Peyer's patch (tissue), 4 donors: ENCODE data around the gene MRPL24. TPM values are rescaled to one million over a fixed set of nuclear protein-coding genes. Genes with fewer than 3 reads are reported as not detected.

Experiments
- DNase-seq, 3 donors: peaks; one replicate each; pipeline ENCODE4 v3.0.0-alpha.2; 2017 to 2019
- H3K27ac ChIP-seq, 4 donors: fragments of 200-600 bp; sonication (generic); one replicate each; pipeline ENCODE4 v1.5.1; 2016 to 2019
- H3K27me3 ChIP-seq, 2 donors: fragments of 200-600 bp; sonication (generic); one replicate each; pipeline ENCODE4 v1.5.1; 2019
- H3K36me3 ChIP-seq, 3 donors: fragments of 200-600 bp; sonication (generic); one replicate each; pipeline ENCODE4 v1.5.1; 2016 to 2019
- H3K4me1 ChIP-seq, 4 donors: fragments of 200-600 bp; sonication (generic); one replicate each; pipeline ENCODE4 v1.5.1; 2016 to 2019
- H3K4me3 ChIP-seq, 4 donors: fragments of 200-600 bp; sonication (generic); 1 replicate in 3 of 4; 2 replicates in 1 of 4; pipeline ENCODE4 v1.5.1; 2016 to 2019; ENCODE audit warnings: mild to moderate bottlenecking in 1 of 4
- H3K9me3 ChIP-seq, 4 donors: fragments of 200-600 bp; sonication (generic); one replicate each; pipeline ENCODE4 v1.5.1; 2016 to 2019; ENCODE audit warnings: mild to moderate bottlenecking in 1 of 4
- POLR2A ChIP-seq, 2 donors: fragments of 450-650 bp; IDR thresholded peaks; one replicate each; pipeline ENCODE4 v1.5.1; 2017; ENCODE audit warnings: antibody characterized with exemption in 2 of 2, mild to moderate bottlenecking in 2 of 2, moderate library complexity in 2 of 2
- total RNA-seq, 4 donors: library from RNA; depleted of rRNA; stranded (reverse); fragments of >200 nt; gene quantifications; one replicate each; pipeline ENCODE4 v1.1.0, GENCODE V29; 2016
- TF ChIP-seq, protein P1 (sequence below), 6 experiments: fragments of 450-650 bp in 4 of 6; fragments of 200-600 bp in 2 of 6; sonication (generic) in 1 of 6; IDR thresholded peaks; one replicate each; pipeline ENCODE4 v1.5.1; 2017 to 2019; ENCODE audit warnings: antibody characterized with exemption in 6 of 6, mild to moderate bottlenecking in 3 of 6, moderate library complexity in 1 of 6

The MRPL24 gene
- total RNA-seq, 4 donors from 2014 or later, result 15.7 to 35.8 (median 22.0) TPM

DNA sequence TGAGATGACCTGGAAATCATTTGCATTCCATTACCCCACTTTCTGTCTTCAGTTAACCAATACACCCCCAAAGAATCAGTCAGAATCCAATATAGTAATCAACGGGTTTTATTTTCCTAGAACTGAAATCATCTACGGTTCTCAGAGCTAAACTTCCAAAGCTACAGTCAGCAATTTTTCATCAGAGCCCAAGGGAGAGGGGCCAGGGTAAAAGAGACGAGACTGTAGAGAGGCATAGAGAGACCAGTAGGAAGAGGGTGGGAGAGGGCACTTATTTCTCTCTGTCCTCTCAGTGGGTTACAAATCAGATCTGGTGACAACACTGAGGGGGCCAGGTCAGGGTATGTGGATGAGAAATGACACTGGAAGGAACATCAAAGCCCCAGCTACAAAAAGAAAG, 1.1 kb upstream of the MRPL24 start:
- no peak for DNase-seq
- H3K27ac ChIP-seq, result peak overlapping the region; percentile 69 to 87 (median 82)
- H3K4me1 ChIP-seq, result peaks cover 0 to 24% (median 9%) of the 10 kb centered on the region in 4 donors
- no peak overlapping the region for H3K4me3 ChIP-seq
- TF ChIP-seq, protein P1, sequence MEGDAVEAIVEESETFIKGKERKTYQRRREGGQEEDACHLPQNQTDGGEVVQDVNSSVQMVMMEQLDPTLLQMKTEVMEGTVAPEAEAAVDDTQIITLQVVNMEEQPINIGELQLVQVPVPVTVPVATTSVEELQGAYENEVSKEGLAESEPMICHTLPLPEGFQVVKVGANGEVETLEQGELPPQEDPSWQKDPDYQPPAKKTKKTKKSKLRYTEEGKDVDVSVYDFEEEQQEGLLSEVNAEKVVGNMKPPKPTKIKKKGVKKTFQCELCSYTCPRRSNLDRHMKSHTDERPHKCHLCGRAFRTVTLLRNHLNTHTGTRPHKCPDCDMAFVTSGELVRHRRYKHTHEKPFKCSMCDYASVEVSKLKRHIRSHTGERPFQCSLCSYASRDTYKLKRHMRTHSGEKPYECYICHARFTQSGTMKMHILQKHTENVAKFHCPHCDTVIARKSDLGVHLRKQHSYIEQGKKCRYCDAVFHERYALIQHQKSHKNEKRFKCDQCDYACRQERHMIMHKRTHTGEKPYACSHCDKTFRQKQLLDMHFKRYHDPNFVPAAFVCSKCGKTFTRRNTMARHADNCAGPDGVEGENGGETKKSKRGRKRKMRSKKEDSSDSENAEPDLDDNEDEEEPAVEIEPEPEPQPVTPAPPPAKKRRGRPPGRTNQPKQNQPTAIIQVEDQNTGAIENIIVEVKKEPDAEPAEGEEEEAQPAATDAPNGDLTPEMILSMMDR (IDR thresholded peaks at IDR 0.05), result no peak
- no peak for TF ChIP-seq POLR2A (IDR thresholded peaks at IDR 0.05)
- peaks cover 0 to 42% (median 0%) of the 10 kb centered on the region in 3 donors for H3K36me3 ChIP-seq
- no peaks in the 10 kb centered on the region for H3K9me3 ChIP-seq
- H3K27me3 ChIP-seq, result no peaks in the 10 kb centered on the region

DNA sequence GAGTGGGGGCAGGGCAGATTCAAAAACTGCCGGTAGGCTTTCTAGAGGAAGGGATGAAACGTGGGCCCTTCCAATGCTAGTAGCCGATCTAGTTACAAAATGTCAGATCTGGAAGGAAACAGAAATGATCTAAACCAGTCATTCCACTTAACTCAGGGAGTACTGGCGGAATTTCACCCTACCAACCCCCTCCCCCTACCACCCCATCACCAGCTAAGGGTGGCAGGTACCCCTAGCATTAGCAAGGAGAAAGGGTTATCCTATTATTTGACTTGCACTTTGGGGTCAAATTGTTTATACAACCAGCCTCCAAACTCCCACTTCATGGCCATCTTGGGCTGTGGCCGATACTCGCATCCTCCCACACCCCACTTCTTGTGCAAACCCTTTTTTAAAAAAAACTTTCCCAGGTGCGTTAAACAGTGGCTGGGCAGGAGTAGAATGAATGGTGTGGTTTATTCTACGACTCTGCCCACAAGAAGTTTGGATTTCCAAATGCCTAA, 644 bp upstream of the MRPL24 start:
- Histone ChIP-seq H3K9me3 (no peaks in the 10 kb centered on the region), H3K27ac (peak overlapping the region; percentile 69 to 87 (median 82))

DNA sequence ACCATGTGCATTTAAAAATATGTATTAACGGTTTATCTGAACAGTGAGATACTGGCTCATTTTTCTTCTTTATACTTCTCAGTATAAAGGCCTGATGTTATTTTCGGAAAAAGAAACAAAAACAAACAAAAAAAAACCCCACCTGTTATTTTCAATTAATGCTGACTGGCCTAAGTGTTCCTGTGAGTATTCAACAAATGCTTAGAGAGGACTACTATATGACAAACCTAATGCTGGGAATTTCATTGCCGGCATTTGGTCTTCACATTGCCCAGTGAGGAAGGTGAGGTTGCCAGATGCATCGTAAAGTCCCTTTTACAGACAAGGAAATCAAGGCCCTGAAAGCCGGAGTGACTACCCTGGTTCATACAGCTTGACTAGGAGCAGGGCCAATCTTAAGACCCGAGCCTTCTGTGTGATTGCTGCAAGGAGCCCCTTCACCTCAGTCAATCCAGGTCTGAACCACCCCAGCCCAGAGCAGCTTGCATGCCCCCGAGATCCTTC, 599 bp downstream of the MRPL24 start:
- TF ChIP-seq, protein P1 (IDR thresholded peaks at IDR 0.05), result no peak
- TF ChIP-seq POLR2A (IDR thresholded peaks at IDR 0.05), result no peak
- Histone ChIP-seq H3K27ac (peak overlapping the region; percentile 47 to 83 (median 59)), H3K4me1 (peaks cover 0 to 9% (median 3%) of the 10 kb centered on the region in 4 donors), H3K36me3 (peaks cover 0 to 57% (median 0%) of the 10 kb centered on the region in 3 donors), H3K9me3 (no peaks in the 10 kb centered on the region), H3K27me3 (no peaks in the 10 kb centered on the region), H3K4me3 (peak overlapping the region; percentile 57 to 75 (median 68))
- DNase-seq, result no peak

More for the DNA sequence above, 644 bp upstream of the MRPL24 start:
- peaks cover 0 to 47% (median 0%) of the 10 kb centered on the region in 3 donors for H3K36me3 ChIP-seq
- no peak for DNase-seq
- peaks cover 0 to 20% (median 6%) of the 10 kb centered on the region in 4 donors for H3K4me1 ChIP-seq
- TF ChIP-seq POLR2A (IDR thresholded peaks at IDR 0.05), result no peak
- no peaks in the 10 kb centered on the region for H3K27me3 ChIP-seq
- H3K4me3 ChIP-seq, result peak overlapping the region in 3 of 4 donors; percentile 25 to 70 (median 40)

DNA sequence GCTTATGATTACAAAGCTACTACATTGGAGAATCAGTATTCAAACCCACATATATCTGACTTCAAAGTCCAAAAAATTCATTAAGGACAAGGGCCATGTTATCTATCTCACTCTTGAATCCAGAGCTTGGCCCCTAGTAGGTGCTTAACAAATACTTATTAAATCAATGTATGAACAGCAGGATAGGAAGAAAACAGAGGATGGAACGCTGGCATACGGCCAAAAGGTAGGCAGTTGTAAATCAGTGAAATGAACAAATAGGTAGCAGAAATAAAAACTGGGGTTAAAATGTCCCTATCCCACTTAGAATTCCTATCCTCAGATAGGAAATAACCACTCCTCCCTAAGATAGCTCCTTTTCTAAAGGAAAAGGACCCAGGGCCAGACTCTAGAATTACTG, 2.0 kb downstream of the MRPL24 start:
- peaks cover 0 to 51% (median 0%) of the 10 kb centered on the region in 3 donors for H3K36me3 ChIP-seq
- H3K27ac ChIP-seq, result no peak overlapping the region
- H3K4me3 ChIP-seq, result no peak overlapping the region
- no peak for DNase-seq
- TF ChIP-seq, protein P1 (IDR thresholded peaks at IDR 0.05), result no peak
- TF ChIP-seq POLR2A (IDR thresholded peaks at IDR 0.05), result no peak
- no peaks in the 10 kb centered on the region for H3K27me3 ChIP-seq
- H3K9me3 ChIP-seq, result no peaks in the 10 kb centered on the region
- peaks cover 0 to 9% (median 3%) of the 10 kb centered on the region in 4 donors for H3K4me1 ChIP-seq

DNA sequence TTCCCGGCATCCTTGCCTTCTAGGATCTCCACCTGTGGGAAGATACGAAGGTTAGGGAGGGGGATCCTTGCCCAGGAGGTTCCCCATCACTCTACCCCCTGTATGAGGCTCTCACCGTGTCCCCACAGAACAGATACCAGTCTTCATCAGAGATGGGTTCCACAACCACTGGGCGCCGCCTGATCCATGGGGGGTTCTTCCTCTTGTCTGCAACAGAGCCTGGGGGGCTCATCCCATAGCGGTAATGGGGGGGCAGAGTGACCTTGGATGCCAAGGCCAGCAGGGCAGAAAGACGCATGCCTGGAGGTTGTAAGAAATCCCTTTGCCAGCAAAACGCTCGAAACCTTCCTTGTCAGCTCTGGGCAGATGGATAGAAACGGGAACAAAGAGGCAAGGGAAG, 2.5 kb downstream of the MRPL24 start:
- no peak overlapping the region for H3K4me3 ChIP-seq
- DNase-seq, result no peak
- peaks cover 0 to 9% (median 3%) of the 10 kb centered on the region in 4 donors for H3K4me1 ChIP-seq
- no peak overlapping the region for H3K27ac ChIP-seq
- TF ChIP-seq, protein P1 (IDR thresholded peaks at IDR 0.05), result no peak
- no peak for TF ChIP-seq POLR2A (IDR thresholded peaks at IDR 0.05)
- no peaks in the 10 kb centered on the region for H3K27me3 ChIP-seq
- H3K9me3 ChIP-seq, result no peaks in the 10 kb centered on the region
- peaks cover 0 to 51% (median 0%) of the 10 kb centered on the region in 3 donors for H3K36me3 ChIP-seq

DNA sequence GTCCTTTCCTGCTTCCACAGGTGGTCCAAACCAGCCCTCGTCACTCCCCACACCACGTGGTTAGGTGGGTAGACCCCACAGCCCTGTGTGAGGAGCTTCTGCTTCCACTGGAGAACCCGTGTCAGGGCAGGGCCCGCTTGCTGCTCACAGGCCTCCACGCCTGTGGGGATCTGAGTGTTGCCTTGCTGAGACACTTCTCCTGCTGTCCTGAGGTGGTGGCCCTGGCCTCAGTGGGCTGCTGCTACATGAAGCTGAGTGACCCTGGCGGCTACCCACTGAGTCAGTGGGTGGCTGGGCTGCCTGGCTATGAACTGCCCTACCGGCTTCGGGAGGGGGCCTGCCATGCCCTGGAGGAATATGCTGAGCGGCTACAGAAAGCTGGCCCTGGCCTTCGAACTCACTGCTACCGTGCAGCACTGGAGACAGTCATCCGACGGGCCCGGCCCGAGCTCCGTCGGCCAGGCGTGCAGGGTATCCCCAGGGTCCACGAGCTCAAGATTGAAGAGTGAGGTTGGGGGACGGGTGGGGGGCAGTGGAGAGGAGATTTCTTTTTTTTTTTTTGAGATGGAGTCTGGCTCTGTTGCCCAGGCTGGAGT, 6.8 kb downstream of the MRPL24 start:
- TF ChIP-seq, protein P1 (IDR thresholded peaks at IDR 0.05), result no peak
- TF ChIP-seq POLR2A (IDR thresholded peaks at IDR 0.05), result no peak
- Histone ChIP-seq H3K36me3 (peaks cover 0 to 44% (median 0%) of the 10 kb centered on the region in 3 donors), H3K27me3 (no peaks in the 10 kb centered on the region), H3K4me3 (no peak overlapping the region), H3K9me3 (no peaks in the 10 kb centered on the region), H3K27ac (no peak overlapping the region), H3K4me1 (peaks cover 0 to 5% (median 0%) of the 10 kb centered on the region in 4 donors)
- no peak for DNase-seq
